Naive thymus-derived CD8-positive, alpha-beta T cell (primary cell): ENCODE results near the gene CYFIP1. TPM values are rescaled to one million over a fixed set of nuclear protein-coding genes. Genes with fewer than 3 reads are reported as not detected.

ENCODE experiments used
- ATAC-seq, 2 donors: fragments of 150-1000 bp; cut with Tn5 transposase in 1 of 2; sonication (Bioruptor Pico), chemical (Tn5 transposase) in 1 of 2; 1 replicate in 1 of 2; 2 replicates in 1 of 2; pipeline ENCODE4 v1.10.0; 2021; ENCODE audit warnings: mild to moderate bottlenecking in 2 of 2, moderate library complexity in 2 of 2
- POLR2A ChIA-PET: fragments of 350-600 bp; sonication (Branson Sonifier 250); formaldehyde crosslinking; loops from one replicate; lab custom pipeline; 2021; ENCODE audit warnings: antibody characterized with exemption; lab: Charles Lee
- DNase-seq, 10 donors: peaks; one replicate each; pipeline versions ENCODE4 v3.0.0 to v3.0.0-alpha.2; 2020 to 2022
- H3K27ac Mint-ChIP-seq, 10 donors: one replicate each; pipeline ENCODE4 v1.8.0; 2020 to 2022; ENCODE audit warnings: mild to moderate bottlenecking in 10 of 10, mixed read lengths in 10 of 10, moderate library complexity in 4 of 10, inconsistent platforms in 1 of 10
- H3K27me3 Mint-ChIP-seq, 5 donors: one replicate each; pipeline ENCODE4 v1.8.0; 2021 to 2022; ENCODE audit warnings: mixed read lengths in 5 of 5
- H3K36me3 Mint-ChIP-seq, 3 donors: one replicate each; pipeline ENCODE4 v1.8.0; 2020 to 2022; ENCODE audit warnings: mixed read lengths in 3 of 3, mild to moderate bottlenecking in 2 of 3, inconsistent platforms in 1 of 3
- H3K4me1 Mint-ChIP-seq, 4 donors: one replicate each; pipeline ENCODE4 v1.8.0; 2021 to 2022; ENCODE audit warnings: mixed read lengths in 4 of 4
- H3K4me3 Mint-ChIP-seq, 10 donors: one replicate each; pipeline ENCODE4 v1.8.0; 2020 to 2022; ENCODE audit warnings: mild to moderate bottlenecking in 10 of 10, mixed read lengths in 10 of 10, moderate library complexity in 6 of 10, inconsistent platforms in 1 of 10
- H3K9me3 Mint-ChIP-seq, 9 donors: one replicate each; pipeline ENCODE4 v1.8.0; 2020 to 2022; ENCODE audit warnings: mixed read lengths in 9 of 9, mild to moderate bottlenecking in 3 of 9, inconsistent platforms in 1 of 9, moderate library complexity in 1 of 9
- polyA plus RNA-seq, 3 donors: library from polyadenylated mRNA; unstranded; fragments of 300-500 nt; fragmentation: Illumina TruSeq; gene quantifications; one replicate each; pipeline ENCODE4 v1.2.3, GENCODE V29; 2021
- total RNA-seq, 8 experiments: library from RNA in 2 of 8; stranded (reverse) in 2 of 8; gene quantifications; one replicate each; pipeline ENCODE4 v1.2.3 and lab custom pipeline; 2021 to 2026

CYFIP1 gene
- total and polyA plus RNA-seq, 5 experiments from 2014 or later: 0.34 to 4.1 (median 1.6) TPM

GRCh38 chr15:22873841-22874240 is 106.3 kb downstream of the CYFIP1 start:
- Mint-ChIP-seq H3K27me3 (peaks cover 0 to 8% (median 0%) of the 10 kb centered on the region in 5 donors), H3K9me3 (peaks cover 0 to 6% (median 0%) of the 10 kb centered on the region in 9 donors), H3K27ac (no peak overlapping the region), H3K4me1 (peaks cover 0 to 1% (median 0%) of the 10 kb centered on the region in 4 donors), H3K36me3 (peaks cover 0 to 9% (median 1%) of the 10 kb centered on the region in 3 donors), H3K4me3 (no peak overlapping the region)
- no peak for ATAC-seq
- no peak for DNase-seq
- POLR2A ChIA-PET: interaction anchor here (1.1 kb wide), 1 partner anchor 36 kb away, joined by 5 read pairs; no protein-coding TSS in a partner anchor

DNA sequence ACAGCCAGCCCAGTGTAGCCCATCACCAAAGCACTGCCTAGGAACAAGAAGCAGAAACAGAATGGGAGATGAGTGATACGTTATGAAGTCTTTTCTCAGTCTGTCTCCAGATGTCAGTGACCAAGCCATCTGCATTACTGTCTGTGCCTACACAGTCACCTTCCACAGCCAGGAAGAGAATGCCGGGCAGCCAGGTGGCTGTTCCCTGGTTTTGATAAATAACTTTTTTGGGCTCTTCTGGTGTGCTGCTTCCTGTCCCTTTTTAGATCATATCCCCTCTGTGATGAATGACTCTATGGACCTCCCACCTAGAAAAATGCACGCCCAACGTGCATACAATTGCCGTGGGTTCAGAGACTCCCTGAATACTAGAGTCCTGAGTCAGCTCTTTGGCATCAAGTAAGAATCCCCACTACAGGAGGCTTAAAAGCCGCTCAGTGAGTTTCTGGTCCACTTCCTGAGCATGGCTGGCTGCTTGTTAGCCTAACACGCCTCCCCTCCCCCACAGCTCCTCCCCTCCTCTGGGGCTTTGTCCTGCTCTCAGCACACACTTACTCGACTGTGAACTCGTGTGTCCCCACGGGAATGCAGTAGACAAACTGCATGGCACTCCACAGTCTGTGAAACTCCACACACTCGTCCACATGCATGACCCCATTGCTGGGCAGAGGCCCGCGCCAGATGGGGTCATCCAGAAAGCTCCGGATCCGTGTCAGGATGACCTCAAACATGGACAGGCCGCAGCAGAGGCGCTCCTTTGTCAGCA is 107.0 kb downstream of the CYFIP1 start:
- Mint-ChIP-seq H3K4me1 (peaks cover 0 to 1% (median 0%) of the 10 kb centered on the region in 4 donors), H3K36me3 (peaks cover 0 to 10% (median 1%) of the 10 kb centered on the region in 3 donors), H3K27ac (peak overlapping the region in 1 of 10 donors; percentile 28), H3K4me3 (no peak overlapping the region), H3K9me3 (peaks cover 0 to 6% (median 0%) of the 10 kb centered on the region in 9 donors), H3K27me3 (peaks cover 0 to 3% (median 0%) of the 10 kb centered on the region in 5 donors)
- POLR2A ChIA-PET: interaction anchor here (1.1 kb wide), 1 partner anchor 36 kb away, joined by 5 read pairs; no protein-coding TSS in a partner anchor
- DNase-seq (no peak), ATAC-seq (no peak)

GRCh38 chr15:22871481-22872086 is 108.6 kb downstream of the CYFIP1 start:
- Mint-ChIP-seq H3K4me3 (no peak overlapping the region), H3K27me3 (no peaks in the 10 kb centered on the region), H3K4me1 (peaks cover 0 to 1% (median 0%) of the 10 kb centered on the region in 4 donors), H3K9me3 (peaks cover 0 to 4% (median 0%) of the 10 kb centered on the region in 9 donors), H3K27ac (peak overlapping the region in 2 of 10 donors; percentile 11 to 59), H3K36me3 (peaks cover 0 to 26% (median 1%) of the 10 kb centered on the region in 3 donors)
- ATAC-seq (no peak), DNase-seq (no peak)
- POLR2A ChIA-PET: no interaction called here

GRCh38 chr15:22870865-22871264 is 109.3 kb downstream of the CYFIP1 start:
- no peaks in the 10 kb centered on the region for H3K27me3 Mint-ChIP-seq
- peak overlapping the region in 2 of 10 donors; percentile 50 to 73 for H3K27ac Mint-ChIP-seq
- no peak overlapping the region for H3K4me3 Mint-ChIP-seq
- peaks cover 0 to 33% (median 1%) of the 10 kb centered on the region in 3 donors for H3K36me3 Mint-ChIP-seq
- no peak for DNase-seq
- no peak for ATAC-seq
- POLR2A ChIA-PET: no interaction called here
- H3K9me3 Mint-ChIP-seq: peaks cover 0 to under 1% (median 0%) of the 10 kb centered on the region in 9 donors
- peaks cover 0 to 4% (median 1%) of the 10 kb centered on the region in 4 donors for H3K4me1 Mint-ChIP-seq

DNA sequence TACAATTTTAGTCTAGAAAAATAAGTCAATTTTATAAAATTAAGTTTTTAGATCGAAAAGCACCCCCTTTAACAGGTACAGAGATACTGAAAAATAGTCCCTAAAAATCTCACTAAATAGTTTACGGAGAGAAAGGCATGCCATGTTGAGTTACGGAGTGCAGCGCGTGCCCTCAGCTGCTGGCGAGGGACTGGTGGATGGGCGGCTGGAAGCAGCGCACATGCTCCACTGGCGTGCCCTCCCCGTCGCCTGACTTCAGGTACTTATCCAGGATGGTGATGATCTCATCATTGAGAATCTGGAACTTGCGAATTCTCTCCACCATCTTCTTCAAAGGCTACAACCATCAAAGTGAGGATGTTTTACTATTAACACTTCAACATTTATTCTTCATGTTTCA is 110.3 kb downstream of the CYFIP1 start:
- peaks cover 0 to 43% (median 1%) of the 10 kb centered on the region in 3 donors for H3K36me3 Mint-ChIP-seq
- ATAC-seq (no peak), DNase-seq (no peak)
- H3K4me3 Mint-ChIP-seq: no peak overlapping the region
- no peaks in the 10 kb centered on the region for H3K9me3 Mint-ChIP-seq
- no peak overlapping the region for H3K27ac Mint-ChIP-seq
- H3K4me1 Mint-ChIP-seq: peaks cover 0 to 5% (median 2%) of the 10 kb centered on the region in 4 donors
- no peaks in the 10 kb centered on the region for H3K27me3 Mint-ChIP-seq
- POLR2A ChIA-PET: no interaction called here

- POLR2A ChIA-PET: interaction anchor here (1.2 kb wide), 1 partner anchor 71 kb away, joined by 5 read pairs; no protein-coding TSS in a partner anchor
- Mint-ChIP-seq H3K27me3 (no peaks in the 10 kb centered on the region), H3K27ac (no peak overlapping the region), H3K4me3 (no peak overlapping the region), H3K9me3 (no peaks in the 10 kb centered on the region), H3K36me3 (peaks cover 0 to 52% (median 1%) of the 10 kb centered on the region in 3 donors), H3K4me1 (peaks cover 0 to 5% (median 2%) of the 10 kb centered on the region in 4 donors)
- no peak for ATAC-seq
- DNase-seq: no peak
Observed at GRCh38 chr15:22868928-22869327, 111.2 kb downstream of the CYFIP1 start.

DNA sequence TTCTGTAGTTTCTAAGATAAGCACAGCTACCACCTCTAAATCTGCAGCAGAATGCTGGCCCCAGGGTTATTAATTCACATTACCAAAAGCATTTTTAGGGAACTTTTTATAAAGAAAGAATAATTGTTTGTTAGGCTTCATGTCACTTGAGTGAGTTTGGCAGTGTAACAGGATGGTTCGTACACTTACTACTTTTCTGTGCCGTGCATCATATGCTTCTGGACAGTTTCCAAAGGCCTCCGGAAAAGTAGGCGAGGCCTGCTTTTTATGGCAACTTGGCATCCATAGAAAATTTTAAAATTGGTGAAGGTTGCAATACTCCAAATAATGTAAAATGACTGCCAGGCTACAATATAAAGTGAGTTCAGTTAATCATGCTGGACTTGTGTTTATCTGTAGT is 111.7 kb downstream of the CYFIP1 start:
- DNase-seq (no peak), ATAC-seq (no peak)
- Mint-ChIP-seq H3K4me1 (peaks cover 0 to 5% (median 2%) of the 10 kb centered on the region in 4 donors), H3K9me3 (no peaks in the 10 kb centered on the region), H3K4me3 (no peak overlapping the region), H3K36me3 (peaks cover 0 to 57% (median 1%) of the 10 kb centered on the region in 3 donors), H3K27ac (peak overlapping the region in 1 of 10 donors; percentile 43), H3K27me3 (no peaks in the 10 kb centered on the region)
- POLR2A ChIA-PET: interaction anchor here (1.2 kb wide), 1 partner anchor 71 kb away, joined by 5 read pairs; no protein-coding TSS in a partner anchor

- DNase-seq (no peak), ATAC-seq (no peak)
- peaks cover 0 to 5% (median 3%) of the 10 kb centered on the region in 4 donors for H3K4me1 Mint-ChIP-seq
- H3K27me3 Mint-ChIP-seq: no peaks in the 10 kb centered on the region
- H3K4me3 Mint-ChIP-seq: no peak overlapping the region
- H3K27ac Mint-ChIP-seq: peak overlapping the region in 3 of 10 donors; percentile 3 to 11 (median 6)
- no peaks in the 10 kb centered on the region for H3K9me3 Mint-ChIP-seq
- H3K36me3 Mint-ChIP-seq: peaks cover 0 to 63% (median 1%) of the 10 kb centered on the region in 3 donors
- POLR2A ChIA-PET: no interaction called here
Observed at GRCh38 chr15:22867886-22868285, 112.3 kb downstream of the CYFIP1 start.

DNA sequence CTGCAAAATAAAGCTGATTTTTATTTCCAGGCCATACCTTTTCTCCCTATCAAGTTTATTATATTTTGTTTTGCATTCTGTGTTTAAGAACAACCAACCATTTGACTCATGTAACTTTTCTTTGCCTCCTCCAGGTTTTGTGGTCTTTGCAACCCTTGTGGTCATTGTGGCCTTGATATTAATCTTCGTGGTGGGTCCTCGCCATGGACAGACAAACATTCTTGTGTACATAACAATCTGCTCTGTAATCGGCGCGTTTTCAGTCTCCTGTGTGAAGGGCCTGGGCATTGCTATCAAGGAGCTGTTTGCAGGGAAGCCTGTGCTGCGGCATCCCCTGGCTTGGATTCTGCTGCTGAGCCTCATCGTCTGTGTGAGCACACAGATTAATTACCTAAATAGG is 114.1 kb downstream of the CYFIP1 start:
- ATAC-seq (no peak), DNase-seq (no peak)
- Mint-ChIP-seq H3K27ac (peak overlapping the region in 4 of 10 donors; percentile 6 to 60 (median 44)), H3K36me3 (peaks cover 0 to 81% (median 7%) of the 10 kb centered on the region in 3 donors), H3K4me3 (no peak overlapping the region), H3K4me1 (peaks cover 3 to 11% (median 9%) of the 10 kb centered on the region in 4 donors), H3K9me3 (no peaks in the 10 kb centered on the region), H3K27me3 (no peaks in the 10 kb centered on the region)
- POLR2A ChIA-PET: interaction anchor here (1.1 kb wide), 1 partner anchor 11 kb away, joined by 3 read pairs; no protein-coding TSS in a partner anchor

- no peak overlapping the region for H3K4me3 Mint-ChIP-seq
- DNase-seq (no peak), ATAC-seq (no peak)
- POLR2A ChIA-PET: no interaction called here
- H3K9me3 Mint-ChIP-seq: no peaks in the 10 kb centered on the region
- peak overlapping the region in 5 of 10 donors; percentile 0 to 80 (median 36) for H3K27ac Mint-ChIP-seq
- peaks cover 3 to 11% (median 9%) of the 10 kb centered on the region in 4 donors for H3K4me1 Mint-ChIP-seq
- H3K36me3 Mint-ChIP-seq: peaks cover 0 to 96% (median 10%) of the 10 kb centered on the region in 3 donors
- H3K27me3 Mint-ChIP-seq: no peaks in the 10 kb centered on the region
Observed at GRCh38 chr15:22863356-22863755, 116.8 kb downstream of the CYFIP1 start.

GRCh38 chr15:22861161-22861560 is 119.0 kb downstream of the CYFIP1 start:
- no peaks in the 10 kb centered on the region for H3K9me3 Mint-ChIP-seq
- peak overlapping the region in 3 of 10 donors; percentile 3 to 59 (median 7) for H3K27ac Mint-ChIP-seq
- no peaks in the 10 kb centered on the region for H3K27me3 Mint-ChIP-seq
- DNase-seq (no peak), ATAC-seq (no peak)
- POLR2A ChIA-PET: interaction anchor here (0.6 kb wide), 1 partner anchor 104 kb away, joined by 4 read pairs; no protein-coding TSS in a partner anchor
- no peak overlapping the region for H3K4me3 Mint-ChIP-seq
- H3K4me1 Mint-ChIP-seq: peaks cover 3 to 11% (median 9%) of the 10 kb centered on the region in 4 donors
- peaks cover 0 to 94% (median 12%) of the 10 kb centered on the region in 3 donors for H3K36me3 Mint-ChIP-seq

- peak overlapping the region in 4 of 10 donors; percentile 36 to 47 (median 42) for H3K27ac Mint-ChIP-seq
Observed at GRCh38 chr15:22856659-22857058, 123.5 kb downstream of the CYFIP1 start.

More at GRCh38 chr15:22856659-22857058, 123.5 kb downstream of the CYFIP1 start:
- ATAC-seq (no peak), DNase-seq (no peak)
- no peaks in the 10 kb centered on the region for H3K9me3 Mint-ChIP-seq
- H3K4me3 Mint-ChIP-seq: no peak overlapping the region
- H3K4me1 Mint-ChIP-seq: peaks cover 0 to 6% (median 3%) of the 10 kb centered on the region in 4 donors
- no peaks in the 10 kb centered on the region for H3K27me3 Mint-ChIP-seq
- peaks cover 5 to 87% (median 18%) of the 10 kb centered on the region in 3 donors for H3K36me3 Mint-ChIP-seq
- POLR2A ChIA-PET: no interaction called here
